Calu3 (cell line): Measurements from ENCODE around the gene C9orf78. TPM values are rescaled to one million over a fixed set of nuclear protein-coding genes. Genes with fewer than 3 reads are reported as not detected.

Experiments
- BruUV-seq: library from RNA; stranded (reverse); fragments of 400-500 nt; replicated peaks from 2 replicates; lab custom pipeline; 2021; lab: Mats Ljungman, UMichigan
- CTCF ChIA-PET: fragments of 300-600 bp; sonication (Branson Sonifier 250); formaldehyde crosslinking; loops from one replicate; lab custom pipeline; 2022; ENCODE audit warnings: antibody characterized with exemption; lab: Charles Lee
- DNase-seq: peaks from one replicate; pipeline ENCODE4 v3.0.0; 2022
- H3K27ac Mint-ChIP-seq: one replicate; pipeline ENCODE4 v1.8.0; 2022; ENCODE audit warnings: mixed read lengths; ENCODE audit not compliant: unreplicated experiment
- H3K27me3 Mint-ChIP-seq: one replicate; pipeline ENCODE4 v1.8.0; 2022; ENCODE audit warnings: mixed read lengths; ENCODE audit not compliant: unreplicated experiment
- H3K36me3 Mint-ChIP-seq: one replicate; pipeline ENCODE4 v1.8.0; 2022; ENCODE audit warnings: mild to moderate bottlenecking, moderate library complexity, mixed read lengths; ENCODE audit not compliant: insufficient read depth, unreplicated experiment
- H3K4me1 Mint-ChIP-seq: one replicate; pipeline ENCODE4 v1.8.0; 2022; ENCODE audit warnings: mild to moderate bottlenecking, low read depth, mixed read lengths; ENCODE audit not compliant: unreplicated experiment
- H3K4me3 Mint-ChIP-seq: one replicate; pipeline ENCODE4 v1.8.0; 2022; ENCODE audit warnings: mild to moderate bottlenecking, low read depth, moderate library complexity, mixed read lengths; ENCODE audit not compliant: unreplicated experiment
- H3K9me3 Mint-ChIP-seq: one replicate; pipeline ENCODE4 v1.8.0; 2022; ENCODE audit warnings: low read depth, mixed read lengths; ENCODE audit not compliant: unreplicated experiment
- CTCF ChIP-seq: fragments of 200-600 bp; IDR thresholded peaks from one replicate; pipeline ENCODE4 v1.8.0; 2022; ENCODE audit warnings: antibody characterized with exemption; ENCODE audit not compliant: unreplicated experiment
- intact Hi-C: fragments of 100-400 bp; cut with micrococcal nuclease; formaldehyde crosslinking; loops from one replicate; pipeline ENCODE4 v1.10.0; 2022; ENCODE audit not compliant: unreplicated experiment
- total RNA-seq: library from RNA; stranded (reverse); gene quantifications from 2 replicates; pipeline ENCODE4 v1.2.3, GENCODE V29; 2022

Gene C9orf78
- total RNA-seq, 1 experiment from 2014 or later = 24.5 TPM

GRCh38 chr9:129880654-129881546, 45.8 kb upstream of the C9orf78 start:
- TF ChIP-seq CTCF = no peak
- intact Hi-C loops = no loop called here
- no peaks in the 10 kb centered on the region for H3K9me3 Mint-ChIP-seq
- H3K27ac Mint-ChIP-seq = no peak overlapping the region
- H3K27me3 Mint-ChIP-seq = no peaks in the 10 kb centered on the region
- H3K4me3 Mint-ChIP-seq = no peak overlapping the region
- no TSS peak for BruUV-seq
- peaks cover 5% of the 10 kb centered on the region for H3K36me3 Mint-ChIP-seq
- no peak for DNase-seq
- CTCF ChIA-PET = no interaction called here
- H3K4me1 Mint-ChIP-seq = peaks cover 12% of the 10 kb centered on the region

- Mint-ChIP-seq H3K27me3 (no peaks in the 10 kb centered on the region), H3K36me3 (no peaks in the 10 kb centered on the region), H3K9me3 (no peaks in the 10 kb centered on the region), H3K27ac (no peak overlapping the region), H3K4me3 (no peak overlapping the region), H3K4me1 (peaks cover 12% of the 10 kb centered on the region)
- DNase-seq = no peak
- no TSS peak for BruUV-seq
- CTCF ChIA-PET = no interaction called here
- intact Hi-C loops = no loop called here
- TF ChIP-seq CTCF = no peak
Observed at GRCh38 chr9:129879991-129880653, 45.0 kb upstream of the C9orf78 start.

- no TSS peak for BruUV-seq
- Mint-ChIP-seq H3K27ac (no peak overlapping the region), H3K36me3 (no peaks in the 10 kb centered on the region), H3K4me3 (no peak overlapping the region), H3K27me3 (no peaks in the 10 kb centered on the region), H3K4me1 (peaks cover 4% of the 10 kb centered on the region), H3K9me3 (no peaks in the 10 kb centered on the region)
- no peak for DNase-seq
- CTCF ChIA-PET = no interaction called here
- intact Hi-C loops = no loop called here
- TF ChIP-seq CTCF = no peak
Observed at GRCh38 chr9:129879103-129879699, 44.1 kb upstream of the C9orf78 start.

- Mint-ChIP-seq H3K9me3 (no peaks in the 10 kb centered on the region), H3K4me3 (no peak overlapping the region), H3K27me3 (no peaks in the 10 kb centered on the region), H3K36me3 (no peaks in the 10 kb centered on the region), H3K4me1 (no peaks in the 10 kb centered on the region), H3K27ac (no peak overlapping the region)
- no peak for TF ChIP-seq CTCF
- BruUV-seq = no TSS peak
- no peak for DNase-seq
- intact Hi-C loops = no loop called here
- CTCF ChIA-PET = no interaction called here
Observed at GRCh38 chr9:129878291-129878690, 43.2 kb upstream of the C9orf78 start.
